Right atrium auricular region (tissue), 2 donors: ENCODE results near the gene SPATA31C1. TPM values are rescaled to one million over a fixed set of nuclear protein-coding genes. Genes with fewer than 3 reads are reported as not detected.
"Not testable (repeated sequence)": the region's sequence is repeated elsewhere in the genome, so short reads cannot be mapped to it uniquely, and the experiment has no call there.

Experiments
- DNase-seq: peaks from one replicate; pipeline ENCODE4 v3.0.0-alpha.2; 2019; ENCODE audit warnings: low spot score
- H3K27ac ChIP-seq, 2 donors: fragments of 200-600 bp; sonication (generic); 1 replicate in 1 of 2; 2 replicates in 1 of 2; pipeline ENCODE4 v1.5.1; 2016 to 2019
- H3K27me3 ChIP-seq, 2 donors: fragments of 200-600 bp; sonication (generic); one replicate each; pipeline versions ENCODE4 v1.5.1 to v1.6.0; 2017 to 2019
- H3K36me3 ChIP-seq: fragments of 200-600 bp; sonication (generic); one replicate; pipeline ENCODE4 v1.5.1; 2016
- H3K4me1 ChIP-seq, 2 donors: fragments of 200-600 bp; sonication (generic); one replicate each; pipeline versions ENCODE4 v1.5.1 to v1.6.0; 2017 to 2019
- H3K4me3 ChIP-seq, 2 donors: fragments of 200-600 bp; sonication (generic); 1 replicate in 1 of 2; 2 replicates in 1 of 2; pipeline ENCODE4 v1.5.1; 2017 to 2019; ENCODE audit warnings: mild to moderate bottlenecking in 1 of 2, moderate library complexity in 1 of 2
- H3K9me3 ChIP-seq, 2 donors: fragments of 200-600 bp; sonication (generic); one replicate each; pipeline ENCODE4 v1.5.1; 2019
- CTCF ChIP-seq, 2 donors: fragments of 200-600 bp; sonication (generic); IDR thresholded peaks; one replicate each; pipeline ENCODE4 v1.5.1; 2019; ENCODE audit warnings: antibody characterized with exemption in 2 of 2
- total RNA-seq, 2 donors: library from RNA; depleted of rRNA; stranded (reverse); fragments of >200 nt; gene quantifications; one replicate each; pipeline ENCODE4 v1.1.0, GENCODE V29; 2016

SPATA31C1 gene
- total RNA-seq, 2 donors from 2014 or later = not detected

DNA sequence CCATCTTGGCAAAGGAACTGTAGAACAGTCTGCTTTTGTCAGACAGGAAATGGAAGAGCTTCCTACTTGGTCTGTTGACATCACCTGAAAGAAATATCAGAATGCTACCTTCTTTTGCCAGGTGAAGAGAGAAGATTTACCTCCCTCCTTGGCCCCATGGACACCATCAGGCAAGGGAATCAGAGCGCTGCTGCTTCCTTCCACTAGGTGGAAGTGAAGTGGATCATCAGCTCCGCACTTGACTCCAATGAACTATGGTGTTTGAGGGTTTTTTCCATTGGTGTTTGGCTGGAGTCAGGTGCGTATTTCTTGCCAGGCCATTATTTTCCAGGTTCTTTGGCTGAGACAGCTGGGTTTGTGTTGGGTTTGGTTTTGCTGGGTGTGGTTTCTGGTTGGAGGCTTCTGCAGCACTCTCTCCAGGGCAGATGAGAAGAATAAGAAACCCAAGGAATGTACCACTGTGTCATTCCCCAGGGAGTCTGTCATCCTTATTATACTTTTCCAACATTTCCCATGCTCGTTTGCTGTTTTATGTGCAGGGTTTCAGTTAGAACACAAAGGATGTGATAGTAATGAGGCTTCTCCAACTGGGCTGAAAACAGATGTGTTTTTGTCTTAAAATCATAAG, 22.6 kb upstream of the SPATA31C1 start:
- no peaks in the 10 kb centered on the region for H3K9me3 ChIP-seq
- H3K27me3 ChIP-seq = no peaks in the 10 kb centered on the region
- no peak overlapping the region for H3K4me3 ChIP-seq
- H3K4me1 ChIP-seq = no peaks in the 10 kb centered on the region
- no peaks in the 10 kb centered on the region for H3K36me3 ChIP-seq
- no peak for TF ChIP-seq CTCF (IDR thresholded peaks at IDR 0.05)
- no peak overlapping the region for H3K27ac ChIP-seq
- no peak for DNase-seq

DNA sequence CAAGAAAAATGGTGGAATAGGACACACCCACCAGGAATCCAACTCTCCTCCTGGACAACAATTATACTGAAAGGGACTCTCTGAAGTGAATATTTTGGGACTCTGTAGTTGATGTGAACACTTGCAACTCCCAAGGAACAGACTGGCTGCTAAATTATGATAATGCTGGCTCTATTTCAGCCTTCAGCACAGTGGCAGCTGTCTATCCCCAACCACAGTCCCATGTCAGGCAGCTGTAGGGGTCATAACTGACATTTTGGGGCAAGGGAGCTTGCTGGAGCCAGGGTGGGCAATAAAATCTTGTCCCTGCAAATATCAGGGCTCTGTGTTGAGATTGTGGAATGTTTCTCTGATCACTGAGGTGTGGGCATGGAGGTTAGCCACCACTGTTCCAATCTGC, 20.9 kb upstream of the SPATA31C1 start:
- Histone ChIP-seq H3K27me3 (no peaks in the 10 kb centered on the region), H3K4me3 (no peak overlapping the region), H3K27ac (no peak overlapping the region), H3K9me3 (peaks cover 0 to 3% of the 10 kb centered on the region in 2 donors), H3K4me1 (no peaks in the 10 kb centered on the region), H3K36me3 (no peaks in the 10 kb centered on the region)
- TF ChIP-seq CTCF (IDR thresholded peaks at IDR 0.05) = no peak
- no peak for DNase-seq

DNA sequence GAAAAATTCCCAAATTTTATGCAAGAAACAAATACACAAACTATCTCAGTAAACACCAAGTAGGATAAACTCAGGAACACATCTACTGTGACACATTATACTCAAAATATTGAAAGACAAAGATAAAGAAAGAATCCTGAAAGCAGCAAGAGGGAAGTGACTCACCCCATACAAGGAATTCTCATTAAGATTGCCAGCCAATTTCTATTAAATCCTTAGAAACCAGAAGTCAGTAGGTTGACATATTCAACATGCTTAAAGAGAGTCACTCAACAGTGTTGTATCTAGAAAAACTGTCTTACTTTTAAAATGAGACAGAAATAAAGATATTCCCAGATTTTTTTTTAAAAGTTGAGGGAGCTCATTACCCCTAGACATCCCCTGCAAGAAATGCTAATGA, 19.6 kb upstream of the SPATA31C1 start:
- no peak for DNase-seq
- Histone ChIP-seq H3K36me3 (no peaks in the 10 kb centered on the region), H3K4me3 (no peak overlapping the region), H3K27ac (no peak overlapping the region), H3K27me3 (no peaks in the 10 kb centered on the region), H3K9me3 (peaks cover 0 to 15% of the 10 kb centered on the region in 2 donors), H3K4me1 (no peaks in the 10 kb centered on the region)
- TF ChIP-seq CTCF (IDR thresholded peaks at IDR 0.05) = no peak

DNA sequence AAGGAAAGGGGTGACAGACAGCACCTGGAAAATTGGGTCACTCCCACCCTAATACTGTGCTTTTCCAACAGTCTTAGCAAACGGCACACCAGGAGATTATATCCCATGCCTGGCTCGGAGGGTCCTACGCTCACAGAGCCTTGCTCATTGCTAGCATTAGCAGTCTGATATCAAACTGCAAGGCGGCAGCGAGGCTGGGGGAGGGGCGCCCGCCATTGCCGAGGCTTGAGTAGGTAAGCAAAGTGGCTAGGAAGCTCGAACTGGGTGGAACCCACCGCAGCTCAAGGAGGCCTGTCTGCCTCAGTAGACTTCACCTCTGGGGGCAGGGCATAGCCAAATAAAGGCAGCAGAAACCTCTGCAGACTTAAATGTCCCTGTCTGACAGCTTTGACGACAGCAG, 15.4 kb upstream of the SPATA31C1 start:
- not testable (repeated sequence) for H3K27ac ChIP-seq, H3K4me3 ChIP-seq, DNase-seq, H3K36me3 ChIP-seq, H3K27me3 ChIP-seq, H3K4me1 ChIP-seq
- peaks cover 0 to 20% of the 10 kb centered on the region in 2 donors for H3K9me3 ChIP-seq

- no peak overlapping the region for H3K27ac ChIP-seq
- no peaks in the 10 kb centered on the region for H3K9me3 ChIP-seq
- no peaks in the 10 kb centered on the region for H3K4me1 ChIP-seq
- no peak overlapping the region for H3K4me3 ChIP-seq
- H3K36me3 ChIP-seq = no peaks in the 10 kb centered on the region
- DNase-seq = no peak
- TF ChIP-seq CTCF (IDR thresholded peaks at IDR 0.05) = no peak
- no peaks in the 10 kb centered on the region for H3K27me3 ChIP-seq
Observed at GRCh38 chr9:87909310-87910041, 8.3 kb upstream of the SPATA31C1 start.

DNA sequence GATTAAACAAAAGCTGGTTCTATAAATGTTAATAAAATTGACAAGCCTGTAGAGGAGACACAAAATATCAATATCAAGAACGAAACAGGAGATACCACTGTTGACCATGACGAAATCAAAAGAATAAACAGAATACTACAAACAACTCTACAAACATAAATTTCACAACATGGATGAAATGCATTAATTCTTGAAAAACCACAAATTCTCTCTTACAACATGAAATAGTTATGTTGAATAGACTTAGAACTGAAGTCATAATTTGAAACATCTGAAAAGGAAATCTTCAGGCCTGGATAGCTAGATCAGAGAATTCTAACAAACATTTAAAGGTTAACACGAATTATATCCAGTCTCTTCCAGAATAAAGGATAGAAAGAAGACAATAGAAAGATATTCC, 6.9 kb upstream of the SPATA31C1 start:
- H3K36me3 ChIP-seq = no peaks in the 10 kb centered on the region
- no peaks in the 10 kb centered on the region for H3K9me3 ChIP-seq
- H3K4me3 ChIP-seq = no peak overlapping the region
- DNase-seq = no peak
- H3K27me3 ChIP-seq = no peaks in the 10 kb centered on the region
- no peak for TF ChIP-seq CTCF (IDR thresholded peaks at IDR 0.05)
- H3K27ac ChIP-seq = no peak overlapping the region
- H3K4me1 ChIP-seq = no peaks in the 10 kb centered on the region

DNA sequence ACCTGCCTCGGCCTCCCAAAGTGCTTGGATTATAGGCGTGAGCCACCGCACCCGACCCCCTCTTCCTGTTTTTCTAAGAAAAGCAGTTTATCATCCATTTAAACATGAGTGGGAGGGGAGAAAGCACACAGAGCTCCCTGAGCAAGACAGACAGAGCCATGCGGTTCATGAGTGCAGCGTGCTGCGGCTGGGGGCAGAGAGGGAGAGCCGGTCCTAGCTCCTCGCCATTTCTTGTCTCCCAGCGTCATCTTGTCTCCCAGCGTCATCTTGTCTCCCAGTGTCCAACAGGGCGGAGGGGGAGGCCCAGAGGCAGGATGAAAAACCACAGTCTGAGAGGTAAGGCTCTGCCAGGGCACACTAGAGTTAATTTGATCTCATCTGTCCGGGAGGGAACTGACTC, 1.3 kb downstream of the SPATA31C1 start:
- H3K27ac ChIP-seq, H3K4me3 ChIP-seq, DNase-seq, H3K9me3 ChIP-seq, H3K4me1 ChIP-seq, H3K36me3 ChIP-seq, H3K27me3 ChIP-seq: not testable (repeated sequence)

DNA sequence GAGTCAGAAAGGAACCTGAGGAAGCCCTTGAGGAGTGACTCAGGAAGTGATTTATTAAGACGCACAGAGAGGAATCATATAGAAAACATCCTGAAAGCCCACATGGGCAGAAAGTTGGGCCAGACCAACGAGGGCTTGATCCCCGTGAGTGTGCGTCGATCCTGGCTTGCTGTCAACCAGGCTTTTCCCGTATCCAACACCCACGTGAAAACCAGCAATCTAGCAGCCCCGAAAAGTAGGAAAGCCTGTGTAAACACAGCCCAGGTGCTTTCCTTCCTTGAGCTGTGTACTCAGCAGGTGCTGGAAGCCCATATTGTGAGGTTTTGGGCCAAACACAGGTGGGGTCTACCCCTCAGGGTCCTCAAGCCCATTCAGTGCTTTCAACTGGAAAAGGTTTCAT, 3.8 kb downstream of the SPATA31C1 start:
- DNase-seq, H3K9me3 ChIP-seq, H3K4me1 ChIP-seq, H3K36me3 ChIP-seq, H3K27ac ChIP-seq, H3K27me3 ChIP-seq, H3K4me3 ChIP-seq: not testable (repeated sequence)

- not testable (repeated sequence) for H3K27ac ChIP-seq, H3K27me3 ChIP-seq, H3K4me1 ChIP-seq, DNase-seq, H3K4me3 ChIP-seq, H3K9me3 ChIP-seq, H3K36me3 ChIP-seq
Observed at GRCh38 chr9:87923012-87923411, 5.2 kb downstream of the SPATA31C1 start.

DNA sequence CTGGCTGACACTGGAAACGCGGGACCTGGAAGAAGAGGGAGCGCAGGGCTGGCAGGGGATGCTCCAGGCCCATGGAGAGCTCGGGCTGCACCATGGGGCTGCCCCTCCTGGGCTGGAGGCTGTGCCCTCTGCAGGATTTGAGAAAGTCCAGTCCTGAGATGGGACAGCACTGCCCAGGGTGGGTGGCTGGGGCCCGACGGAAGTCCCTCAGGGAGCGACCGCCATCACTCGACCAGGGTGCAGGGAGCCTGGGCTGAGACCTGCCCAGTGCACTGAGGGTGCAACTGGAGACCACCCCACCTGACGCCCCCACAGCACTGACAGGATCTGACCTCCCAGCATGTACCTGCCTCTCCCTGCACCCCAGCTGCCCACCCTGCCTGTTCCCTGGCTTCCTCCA, 7.1 kb downstream of the SPATA31C1 start:
- not testable (repeated sequence) for H3K9me3 ChIP-seq, DNase-seq, H3K27ac ChIP-seq, H3K36me3 ChIP-seq, H3K27me3 ChIP-seq, H3K4me1 ChIP-seq, H3K4me3 ChIP-seq
